H1 (cell line): ENCODE results near the gene SLC25A22. TPM values are rescaled to one million over a fixed set of nuclear protein-coding genes. Genes with fewer than 3 reads are reported as not detected.

Experiments
- CTCF ChIA-PET: fragments of 300-600 bp; sonication (Branson Sonifier 250); formaldehyde crosslinking; loops from one replicate; lab custom pipeline; 2021; ENCODE audit not compliant: partially characterized antibody; lab: Charles Lee
- POLR2A ChIA-PET: fragments of 300-600 bp; sonication (Branson Sonifier 250); formaldehyde crosslinking; loops from one replicate; lab custom pipeline; 2021; ENCODE audit warnings: inconsistent platforms; ENCODE audit not compliant: partially characterized antibody; lab: Charles Lee
- DNase-seq, 2 experiments: peaks; one replicate each; pipeline versions ENCODE4 v3.0.0 to v3.0.0-alpha.2; 2010 to 2022; ENCODE audit warnings: low spot score in 2 of 2, low read depth in 1 of 2, mixed read lengths in 1 of 2
- FAIRE-seq: peaks from 2 replicates; lab custom pipeline; 2011; peaks lifted over from hg19 to GRCh38; lab: Jason Lieb, UNC
- H2AFZ ChIP-seq: 2 replicates; pipeline ENCODE4 v1.8.1; 2012; ENCODE audit warnings: low read length, inconsistent platforms
- H2AK5ac ChIP-seq: 2 replicates; pipeline ENCODE4 v1.6.1; 2013; ENCODE audit warnings: low read depth, low read length
- H2BK120ac ChIP-seq: replicated peaks from 2 replicates; pipeline ENCODE3; 2013; ENCODE audit warnings: low read depth, low read length, inconsistent platforms
- H2BK12ac ChIP-seq: 2 replicates; pipeline ENCODE4 v1.6.1; 2013; ENCODE audit warnings: low read depth, low read length
- H2BK15ac ChIP-seq: 2 replicates; pipeline ENCODE4 v1.6.1; 2013; ENCODE audit warnings: low read length
- H2BK20ac ChIP-seq: 2 replicates; pipeline ENCODE4 v1.6.1; 2013; ENCODE audit warnings: low read length
- H2BK5ac ChIP-seq: 2 replicates; pipeline ENCODE4 v1.6.1; 2013; ENCODE audit warnings: low read depth, low read length
- H3K14ac ChIP-seq: 2 replicates; pipeline ENCODE4 v1.6.1; 2013; ENCODE audit warnings: inconsistent platforms; ENCODE audit not compliant: insufficient read length
- H3K18ac ChIP-seq: 2 replicates; pipeline ENCODE4 v1.6.1; 2013; ENCODE audit warnings: low read length; ENCODE audit errors: extremely low read depth
- H3K23ac ChIP-seq: 2 replicates; pipeline ENCODE4 v1.6.1; 2013; ENCODE audit warnings: inconsistent platforms; ENCODE audit not compliant: insufficient read length
- H3K23me2 ChIP-seq: 2 replicates; pipeline ENCODE4 v1.6.1; 2013; ENCODE audit warnings: low read depth, low read length
- H3K27ac ChIP-seq: 2 replicates; pipeline ENCODE4 v1.6.1; 2011; ENCODE audit warnings: low read depth, low read length, inconsistent platforms
- H3K27me3 ChIP-seq, 4 experiments: replicated peaks in 1 of 4; 1 replicate in 1 of 4; 2 replicates in 3 of 4; pipeline versions ENCODE4 v1.6.1 to v1.8.1; 2011 to 2013; ENCODE audit warnings: low read length in 3 of 4, mild to moderate bottlenecking in 3 of 4, inconsistent platforms in 2 of 4, mixed read lengths in 2 of 4, moderate library complexity in 1 of 4; ENCODE audit not compliant: control insufficient read depth in 3 of 4, insufficient read depth in 3 of 4; ENCODE audit errors: extremely low read depth in 1 of 4
- H3K36me3 ChIP-seq, 4 experiments: 2 replicates each; pipeline versions ENCODE4 v1.6.1 to v1.8.1; 2011 to 2013; ENCODE audit warnings: mild to moderate bottlenecking in 4 of 4, low read length in 3 of 4, moderate library complexity in 2 of 4, control low read depth in 1 of 4, inconsistent platforms in 1 of 4; ENCODE audit not compliant: insufficient read depth in 4 of 4, control insufficient read depth in 2 of 4
- H3K4ac ChIP-seq: replicated peaks from 2 replicates; pipeline ENCODE3; 2013; ENCODE audit warnings: low read length, low read depth, mixed read lengths, inconsistent platforms; ENCODE audit not compliant: insufficient read length
- H3K4me1 ChIP-seq, 4 experiments: replicated peaks in 1 of 4; 1 replicate in 1 of 4; 2 replicates in 3 of 4; pipeline versions ENCODE4 v1.6.1 to v1.8.1; 2011 to 2013; ENCODE audit warnings: low read length in 3 of 4, inconsistent platforms in 2 of 4, mixed read lengths in 1 of 4; ENCODE audit not compliant: insufficient read depth in 4 of 4, control insufficient read depth in 3 of 4
- H3K4me2 ChIP-seq, 2 experiments: 2 replicates each; pipeline versions ENCODE4 v1.6.1 to v1.8.1; 2011 to 2013; ENCODE audit warnings: low read depth in 2 of 2, low read length in 2 of 2, control low read depth in 1 of 2, inconsistent platforms in 1 of 2, mild to moderate bottlenecking in 1 of 2; ENCODE audit not compliant: insufficient read depth in 1 of 2
- H3K4me3 ChIP-seq, 4 experiments: fragments of 200-600, 300-600 bp in 1 of 4; sonication (generic), shearing (Covaris generic), sonication (Bioruptor Twin) in 1 of 4; 2 replicates each; pipeline versions ENCODE4 v1.5.1 to v1.8.1; 2011 to 2016; ENCODE audit warnings: low read length in 4 of 4, low read depth in 3 of 4, control low read depth in 2 of 4, inconsistent platforms in 2 of 4, mild to moderate bottlenecking in 2 of 4, mixed read lengths in 1 of 4, moderate library complexity in 1 of 4; ENCODE audit not compliant: insufficient read depth in 2 of 4; ENCODE audit errors: extremely low read depth in 1 of 4
- H3K56ac ChIP-seq: replicated peaks from 2 replicates; pipeline ENCODE3; 2013; ENCODE audit warnings: low read depth, mild to moderate bottlenecking, mixed read lengths, low read length, inconsistent platforms; ENCODE audit not compliant: insufficient read length
- H3K79me1 ChIP-seq: 2 replicates; pipeline ENCODE4 v1.6.1; 2013; ENCODE audit warnings: low read depth, low read length, control low read depth
- H3K79me2 ChIP-seq, 2 experiments: 2 replicates each; pipeline versions ENCODE4 v1.6.1 to v1.8.1; 2012 to 2013; ENCODE audit warnings: low read length in 2 of 2, mild to moderate bottlenecking in 2 of 2, inconsistent platforms in 1 of 2; ENCODE audit not compliant: insufficient read depth in 2 of 2, control insufficient read depth in 1 of 2
- H3K9ac ChIP-seq, 4 experiments: replicated peaks in 1 of 4; 1 replicate in 1 of 4; 2 replicates in 3 of 4; pipeline versions ENCODE4 v1.6.1 to v1.8.1; 2011 to 2013; ENCODE audit warnings: low read depth in 3 of 4, low read length in 3 of 4, control low read depth in 2 of 4, mild to moderate bottlenecking in 2 of 4, moderate library complexity in 2 of 4, inconsistent platforms in 1 of 4; ENCODE audit errors: extremely low read depth in 1 of 4
- H3K9me3 ChIP-seq, 2 experiments: 2 replicates each; pipeline versions ENCODE4 v1.6.1 to v1.8.1; 2012 to 2013; ENCODE audit warnings: mild to moderate bottlenecking in 2 of 2, moderate library complexity in 2 of 2, control low read depth in 1 of 2, inconsistent platforms in 1 of 2, low read depth in 1 of 2, low read length in 1 of 2, mixed read lengths in 1 of 2; ENCODE audit not compliant: insufficient read depth in 2 of 2
- H4K20me1 ChIP-seq, 2 experiments: replicated peaks in 1 of 2; 2 replicates each; pipeline versions ENCODE3 to v1.8.1; 2011 to 2013; ENCODE audit warnings: inconsistent platforms in 2 of 2, low read length in 2 of 2, mild to moderate bottlenecking in 1 of 2; ENCODE audit not compliant: insufficient read depth in 2 of 2, control insufficient read depth in 1 of 2
- H4K5ac ChIP-seq: 2 replicates; pipeline ENCODE4 v1.6.1; 2013; ENCODE audit warnings: low read length, low read depth, mixed read lengths, inconsistent platforms; ENCODE audit not compliant: insufficient read length
- H4K8ac ChIP-seq: 2 replicates; pipeline ENCODE4 v1.8.0; 2013; ENCODE audit warnings: mild to moderate bottlenecking, moderate library complexity, low read length, inconsistent platforms; ENCODE audit not compliant: insufficient read depth; ENCODE audit errors: extremely low read depth
- H4K91ac ChIP-seq: replicated peaks from 2 replicates; pipeline ENCODE3; 2013; ENCODE audit warnings: low read length, mixed read lengths, inconsistent platforms; ENCODE audit not compliant: insufficient read length
- POLR2A ChIP-seq, 2 experiments: IDR thresholded peaks; 1 replicate in 1 of 2; 2 replicates in 1 of 2; pipeline ENCODE4 v1.6.1; 2011; ENCODE audit warnings: low read depth in 2 of 2, low read length in 2 of 2, mild to moderate bottlenecking in 2 of 2; ENCODE audit errors: control extremely low read depth in 1 of 2
- WGBS, 2 experiments: shearing (Covaris generic) in 1 of 2; methylation state at CpG; one replicate each; pipeline versions ENCODE4 v1.1.6 to v1.1.7; 2013 to 2015; ENCODE audit warnings: low lambda C conversion rate in 2 of 2, mixed read lengths in 2 of 2, inconsistent platforms in 1 of 2, low coverage in 1 of 2, missing lambda C conversion rate in 1 of 2; ENCODE audit not compliant: insufficient replicate concordance in 2 of 2, insufficient coverage in 1 of 2, insufficient read length in 1 of 2; ENCODE audit errors: extremely low coverage in 1 of 2, missing lambda C conversion rate in 1 of 2; 5-methylcytosine and 5-hydroxymethylcytosine counted together
- polyA plus RNA-seq, 7 experiments: library from polyadenylated mRNA; depleted of rRNA in 3 of 7; stranded (reverse) in 5 of 7; unstranded in 2 of 7; fragments of >200 nt in 5 of 7; fragments of 200-250 nt in 2 of 7; gene quantifications; 1 replicate in 5 of 7; 2 replicates in 1 of 7; 4 replicates in 1 of 7; pipeline versions ENCODE4 v1.2.1 to v1.2.3, GENCODE V29; 2011 to 2013; ENCODE audit warnings: missing spikeins in 2 of 7, mixed read lengths in 2 of 7
- total RNA-seq: library from RNA; stranded (reverse); fragmentation: NEBNext Ultra II Directional; extraction: Animal tissue kit (Norgen Biotek cat#: 25700); gene quantifications from 2 replicates; pipeline ENCODE4 v1.2.1, GENCODE V29; 2021

SLC25A22 gene
- total and polyA plus RNA-seq, 2 of the 8 experiments (the other 6 are each of a cell fraction or from before 2014, with no cell fraction given), result 31.5 to 48.0 TPM

GRCh38 chr11:815675-816432, 17.8 kb upstream of the SLC25A22 start:
- FAIRE-seq (no peak), DNase-seq (no peak)
- Histone ChIP-seq H2BK120ac (no peak overlapping the region), H3K9ac (no peak overlapping the region), H3K18ac (no peak overlapping the region), H2BK5ac (0 out of 2 replicates have a peak overlapping the region, but pooled peaks have one; percentile 2), H3K14ac (no peak overlapping the region), H3K79me2 (peaks cover 0 to 20% of the 10 kb centered on the region in 2 experiments; a peak in 2 of 4 replicates), H4K8ac (no peak overlapping the region), H3K4ac (no peak overlapping the region), H2BK20ac (no peak overlapping the region), H4K91ac (no peak overlapping the region), H3K4me3 (no peak overlapping the region), H3K27ac (no peak overlapping the region), H3K4me1 (peaks cover 3 to 19% (median 10%) of the 10 kb centered on the region in 4 experiments; a peak in 6 of 7 replicates), H3K23me2 (peaks cover 8% of the 10 kb centered on the region; the same call in 1 of the 2 replicates), H3K4me2 (no peak overlapping the region), H3K36me3 (peaks cover 16 to 28% (median 25%) of the 10 kb centered on the region in 4 experiments), H3K23ac (no peak overlapping the region), H2AFZ (no peak overlapping the region), H4K20me1 (peaks cover 10 to 23% of the 10 kb centered on the region in 2 experiments), H3K79me1 (peaks cover under 1% of the 10 kb centered on the region), H2BK15ac (no peak overlapping the region), H3K56ac (no peak overlapping the region), H2BK12ac (no peak overlapping the region; the same call in 1 of the 2 replicates), H3K9me3 (no peaks in the 10 kb centered on the region), H4K5ac (no peak overlapping the region), H3K27me3 (no peaks in the 10 kb centered on the region; a peak in 2 of 7 replicates), H2AK5ac (no peak overlapping the region)
- 88% methylated on average over 11 of the region's 11 CpGs; no CpG with 5 or more reads in 1 of the 2 experiments for WGBS, 2 experiments
- ChIA-PET POLR2A (interaction anchor here (1.7 to 53.0 kb wide), 3 partner anchors 5 to 72 kb away, joined by 4 to 1917 read pairs (median 1917); partner anchors contain the start of genes CD151, CEND1, CRACR2B and PIDD1), CTCF (interaction anchor here (0.9 to 1.4 kb wide), 4 partner anchors 11 to 22 kb away, joined by 3 to 5 read pairs (median 4); partner anchors contain the start of gene PIDD1)
- TF ChIP-seq POLR2A (IDR thresholded peaks at IDR 0.05; ENCODE audit: control extremely low read depth in 1 of 2, low read depth in 2 of 2, low read length in 2 of 2), result peak in 1 of 2 experiments; percentile 33; a peak in 1 of 3 replicates
